Right lobe of liver (tissue), 4 donors: ENCODE measurements around the gene UHRF2.

Source experiments
- CTCF ChIP-seq, 4 donors: fragments of 200-600 bp in 3 of 4; fragments of 450-650 bp in 1 of 4; IDR thresholded peaks; one replicate each; pipeline versions ENCODE4 v1.5.1 to v1.8.0; 2016 to 2022; ENCODE audit warnings: antibody characterized with exemption in 4 of 4, mild to moderate bottlenecking in 2 of 4
- POLR2A ChIP-seq: fragments of 450-650 bp; IDR thresholded peaks from one replicate; pipeline ENCODE4 v1.6.1; 2017; ENCODE audit warnings: antibody characterized with exemption, mild to moderate bottlenecking
- donor health status: DM: no; HTN: no; CAD: no.
- donor health status: DM: no; HTN: no; CAD: no.
- donor health status: DM: no; HTN: yes; CAD: no.

GRCh38 chr9:6552498-6553121 lies 139.6 kb downstream of the UHRF2 start:
- no peak for TF ChIP-seq POLR2A
- no peak for TF ChIP-seq CTCF (IDR thresholded peaks at IDR 0.05)
